GM19468 (cell line): ENCODE measurements around the gene SKOR1.

Source experiments
- ATAC-seq: cut with Tn5 transposase; IDR thresholded peaks from one replicate; pipeline ENCODE4 v1.9.1; 2021; ENCODE audit warnings: mild to moderate bottlenecking, moderate library complexity, moderate number of reproducible peaks; ENCODE audit not compliant: unreplicated experiment; ENCODE audit errors: extremely low read depth

Gene SKOR1

GRCh38 chr15:67813104-67813634, 12.1 kb upstream of the SKOR1 start:
- ATAC-seq = no peak

GRCh38 chr15:67815036-67815592, 10.2 kb upstream of the SKOR1 start:
- no peak for ATAC-seq

- ATAC-seq = no peak
Observed at GRCh38 chr15:67816668-67817067, 8.6 kb upstream of the SKOR1 start.

- ATAC-seq = no peak
Observed at GRCh38 chr15:67818464-67818863, 6.8 kb upstream of the SKOR1 start.

- no peak for ATAC-seq
Observed at GRCh38 chr15:67819636-67820035, 5.7 kb upstream of the SKOR1 start.

- ATAC-seq = no peak
Observed at GRCh38 chr15:67820122-67820991, 5.0 kb upstream of the SKOR1 start.

GRCh38 chr15:67820992-67821783, 4.1 kb upstream of the SKOR1 start:
- ATAC-seq = no peak

GRCh38 chr15:67821784-67822440, 3.4 kb upstream of the SKOR1 start:
- no peak for ATAC-seq

- no peak for ATAC-seq
Observed at GRCh38 chr15:67822537-67823313, 2.6 kb upstream of the SKOR1 start.

- no peak for ATAC-seq
Observed at GRCh38 chr15:67823314-67824196, 1.8 kb upstream of the SKOR1 start.

- no peak for ATAC-seq
Observed at GRCh38 chr15:67824197-67824968, 926 bp upstream of the SKOR1 start.

- ATAC-seq = no peak
Observed at GRCh38 chr15:67825881-67826716, 790 bp downstream of the SKOR1 start.

GRCh38 chr15:67826717-67827561, 1.6 kb downstream of the SKOR1 start:
- ATAC-seq = no peak

- ATAC-seq = no peak
Observed at GRCh38 chr15:67827562-67828277, 2.4 kb downstream of the SKOR1 start.

GRCh38 chr15:67828278-67828968, 3.1 kb downstream of the SKOR1 start:
- ATAC-seq = no peak
